ENCODE data around the gene ARFGEF3.

DNA sequence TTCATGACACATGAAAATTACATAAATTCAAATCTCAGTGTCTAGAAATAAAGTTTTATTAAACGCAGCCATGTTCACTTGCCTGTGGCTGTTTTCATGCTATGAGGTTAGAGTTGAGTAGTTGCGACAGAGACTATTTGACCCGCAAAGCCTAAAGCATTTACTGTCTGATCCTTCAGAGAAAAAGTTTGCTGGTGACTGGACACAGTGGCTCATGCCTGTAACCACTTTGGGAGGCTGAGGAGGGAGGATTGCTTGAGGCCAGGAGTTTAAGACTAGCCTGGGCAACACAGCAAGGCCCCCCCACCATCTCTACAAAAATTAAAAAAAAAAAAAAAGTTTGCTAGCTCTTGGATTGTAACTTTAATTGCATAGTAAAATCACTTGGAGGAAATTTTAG, 225.2 kb downstream of the ARFGEF3 start:
- TF ChIP-seq, protein P1, sequence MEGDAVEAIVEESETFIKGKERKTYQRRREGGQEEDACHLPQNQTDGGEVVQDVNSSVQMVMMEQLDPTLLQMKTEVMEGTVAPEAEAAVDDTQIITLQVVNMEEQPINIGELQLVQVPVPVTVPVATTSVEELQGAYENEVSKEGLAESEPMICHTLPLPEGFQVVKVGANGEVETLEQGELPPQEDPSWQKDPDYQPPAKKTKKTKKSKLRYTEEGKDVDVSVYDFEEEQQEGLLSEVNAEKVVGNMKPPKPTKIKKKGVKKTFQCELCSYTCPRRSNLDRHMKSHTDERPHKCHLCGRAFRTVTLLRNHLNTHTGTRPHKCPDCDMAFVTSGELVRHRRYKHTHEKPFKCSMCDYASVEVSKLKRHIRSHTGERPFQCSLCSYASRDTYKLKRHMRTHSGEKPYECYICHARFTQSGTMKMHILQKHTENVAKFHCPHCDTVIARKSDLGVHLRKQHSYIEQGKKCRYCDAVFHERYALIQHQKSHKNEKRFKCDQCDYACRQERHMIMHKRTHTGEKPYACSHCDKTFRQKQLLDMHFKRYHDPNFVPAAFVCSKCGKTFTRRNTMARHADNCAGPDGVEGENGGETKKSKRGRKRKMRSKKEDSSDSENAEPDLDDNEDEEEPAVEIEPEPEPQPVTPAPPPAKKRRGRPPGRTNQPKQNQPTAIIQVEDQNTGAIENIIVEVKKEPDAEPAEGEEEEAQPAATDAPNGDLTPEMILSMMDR (IDR thresholded peaks at IDR 0.05), result no peak
- TF ChIP-seq POLR2A (IDR thresholded peaks at IDR 0.05), result no peak
